IMR-90 (cell line): ENCODE results near the gene CLDN9. TPM values are rescaled to one million over a fixed set of nuclear protein-coding genes. Genes with fewer than 3 reads are reported as not detected.

Source experiments
- ATAC-seq: fragments of 200-7000 bp; cut with Tn5 transposase; 2 replicates; pipeline ENCODE4 v1.9.1; 2020; ENCODE audit warnings: low read depth, mild to moderate bottlenecking, moderate library complexity
- BruUV-seq: library from RNA; stranded (reverse); fragments of 400-500 nt; replicated peaks from 2 replicates; lab custom pipeline; 2021; lab: Mats Ljungman, UMichigan
- CTCF ChIA-PET: fragments of 300-600 bp; formaldehyde crosslinking; extraction: SDS; loops from one replicate; lab custom pipeline; 2021; ENCODE audit warnings: antibody characterized with exemption; lab: Yijun Ruan, JAX
- POLR2A ChIA-PET: fragments of 300-600 bp; sonication (Branson Sonifier 250); formaldehyde crosslinking; loops from one replicate; lab custom pipeline; 2022; ENCODE audit warnings: antibody characterized with exemption; ENCODE audit not compliant: unreplicated experiment; lab: Charles Lee
- DNase-seq: peaks from one replicate; pipeline ENCODE4 v3.0.0; 2013
- H2AFZ ChIP-seq: replicated peaks from 2 replicates; pipeline ENCODE3; 2013; ENCODE audit warnings: low read length, mild to moderate bottlenecking; ENCODE audit not compliant: poor library complexity
- H2AK5ac ChIP-seq: 2 replicates; pipeline ENCODE4 v1.6.1; 2013; ENCODE audit warnings: low read depth, low read length, inconsistent platforms
- H2AK9ac ChIP-seq: replicated peaks from 2 replicates; pipeline ENCODE3; 2013; ENCODE audit warnings: mild to moderate bottlenecking, low read depth, low read length, moderate library complexity; ENCODE audit not compliant: poor library complexity
- H2BK120ac ChIP-seq: 2 replicates; pipeline ENCODE4 v1.6.1; 2013; ENCODE audit warnings: low read depth, low read length, inconsistent platforms
- H2BK15ac ChIP-seq: 3 replicates; pipeline ENCODE4 v1.6.1; 2013; ENCODE audit warnings: low read depth, low read length, inconsistent platforms
- H2BK20ac ChIP-seq: 2 replicates; pipeline ENCODE4 v1.6.1; 2013; ENCODE audit warnings: low read depth, mild to moderate bottlenecking, inconsistent platforms, low read length, moderate library complexity
- H2BK5ac ChIP-seq: 2 replicates; pipeline ENCODE4 v1.6.1; 2013; ENCODE audit warnings: mild to moderate bottlenecking, low read depth, low read length, inconsistent platforms; ENCODE audit not compliant: poor library complexity, severe bottlenecking
- H3K14ac ChIP-seq: replicated peaks from 2 replicates; pipeline ENCODE4 v1.6.1; 2013; ENCODE audit warnings: low read depth, low read length, inconsistent platforms
- H3K18ac ChIP-seq: 2 replicates; pipeline ENCODE4 v1.6.1; 2013; ENCODE audit warnings: low read depth, low read length, control low read depth
- H3K23ac ChIP-seq: 2 replicates; pipeline ENCODE4 v1.6.1; 2013; ENCODE audit warnings: low read depth, low read length, inconsistent platforms
- H3K27ac ChIP-seq: 2 replicates; pipeline ENCODE4 v1.5.1; 2013; ENCODE audit warnings: mild to moderate bottlenecking, control low read depth, low read length; ENCODE audit not compliant: insufficient read depth
- H3K27me3 ChIP-seq: 2 replicates; pipeline ENCODE4 v1.6.1; 2013; ENCODE audit warnings: low read length; ENCODE audit not compliant: control insufficient read depth, insufficient read depth
- H3K36me3 ChIP-seq: 2 replicates; pipeline ENCODE4 v1.6.1; 2013; ENCODE audit warnings: low read length, mixed read lengths; ENCODE audit not compliant: control insufficient read depth, insufficient read depth
- H3K4ac ChIP-seq: 2 replicates; pipeline ENCODE4 v1.6.1; 2013; ENCODE audit warnings: low read depth, low read length, inconsistent platforms
- H3K4me1 ChIP-seq: 2 replicates; pipeline ENCODE4 v1.6.1; 2013; ENCODE audit warnings: low read length, mixed read lengths; ENCODE audit not compliant: control insufficient read depth, insufficient read depth
- H3K4me2 ChIP-seq: 2 replicates; pipeline ENCODE4 v1.6.1; 2013; ENCODE audit warnings: low read depth, mild to moderate bottlenecking, control low read depth, low read length, moderate library complexity
- H3K4me3 ChIP-seq: 2 replicates; pipeline ENCODE4 v1.5.1; 2013; ENCODE audit warnings: low read depth, mild to moderate bottlenecking, control low read depth, low read length, moderate library complexity; ENCODE audit not compliant: insufficient read depth
- H3K56ac ChIP-seq: 2 replicates; pipeline ENCODE4 v1.6.1; 2013; ENCODE audit warnings: low read length, inconsistent platforms; ENCODE audit not compliant: insufficient read depth; ENCODE audit errors: extremely low read depth
- H3K79me1 ChIP-seq, 2 experiments: 2 replicates each; pipeline ENCODE4 v1.6.1; 2013; ENCODE audit warnings: low read length in 2 of 2, inconsistent platforms in 1 of 2, low read depth in 1 of 2
- H3K9ac ChIP-seq: 2 replicates; pipeline ENCODE4 v1.6.1; 2013; ENCODE audit warnings: low read depth, low read length, control low read depth
- H3K9me1 ChIP-seq: 2 replicates; pipeline ENCODE4 v1.6.1; 2013; ENCODE audit warnings: low read length, inconsistent platforms; ENCODE audit not compliant: insufficient read depth
- H3K9me3 ChIP-seq: 2 replicates; pipeline ENCODE4 v1.6.1; 2013; ENCODE audit warnings: low read length; ENCODE audit not compliant: control insufficient read depth, insufficient read depth
- H4K20me1 ChIP-seq: 2 replicates; pipeline ENCODE4 v1.6.1; 2013; ENCODE audit warnings: low read length, inconsistent platforms; ENCODE audit not compliant: insufficient read depth
- H4K5ac ChIP-seq: 2 replicates; pipeline ENCODE4 v1.6.1; 2013; ENCODE audit warnings: mild to moderate bottlenecking, low read depth, low read length, control low read depth
- H4K8ac ChIP-seq, 2 experiments: 2 replicates each; pipeline ENCODE4 v1.6.1; 2013; ENCODE audit warnings: low read depth in 2 of 2, low read length in 2 of 2, control low read depth in 1 of 2, inconsistent platforms in 1 of 2
- H4K91ac ChIP-seq: 2 replicates; pipeline ENCODE4 v1.6.1; 2013; ENCODE audit warnings: low read depth, low read length, inconsistent platforms; ENCODE audit not compliant: insufficient read depth
- BHLHE40 ChIP-seq: fragments of 150-350 bp; IDR thresholded peaks from 2 replicates; pipeline ENCODE4 v1.6.1; 2016; ENCODE audit warnings: mild to moderate bottlenecking, low read depth, low read length
- CEBPB ChIP-seq: IDR thresholded peaks from 2 replicates; pipeline ENCODE4 v1.6.1; 2012; ENCODE audit warnings: low read depth, low read length, improper control_type of control experiment
- WGBS, 2 experiments: methylation state at CpG; one replicate each; pipeline versions ENCODE4 v1.1.5 to v1.1.7; 2013; ENCODE audit warnings: missing lambda C conversion rate in 2 of 2; ENCODE audit not compliant: insufficient read length in 1 of 2; ENCODE audit errors: extremely low coverage in 2 of 2; 5-methylcytosine and 5-hydroxymethylcytosine counted together
- dilution Hi-C: fragments of 300-500 bp; cut with HindIII; formaldehyde crosslinking; loops from one replicate; pipeline ENCODE4 v1.14.3; 2018; ENCODE audit warnings: low sequenced_read_pairs; ENCODE audit not compliant: unreplicated experiment
- in situ Hi-C: fragments of 300-500 bp; cut with MboI; formaldehyde crosslinking; loops from 3 replicates; pipeline ENCODE4 v1.14.3; 2019; ENCODE audit warnings: low sequenced_read_pairs, inconsistent platforms, mixed read lengths
- intact Hi-C: fragments of 100-400 bp; cut with micrococcal nuclease; formaldehyde crosslinking; loops from 2 replicates; pipeline ENCODE4 v1.10.0; 2022
- polyA plus RNA-seq, 3 experiments: library from polyadenylated mRNA; depleted of rRNA; stranded (reverse); fragments of >200 nt; gene quantifications; 2 replicates each; pipeline ENCODE4 v1.2.3, GENCODE V29; 2012; ENCODE audit warnings: low replicate concordance in 1 of 3
- total RNA-seq: library from RNA; depleted of rRNA; stranded (reverse); fragments of >200 nt; gene quantifications from 2 replicates; pipeline ENCODE4 v1.2.3, GENCODE V29; 2012

CLDN9 gene
- total and polyA plus RNA-seq, 2 of the 4 experiments (the other 2 are of a cell fraction): 0.05 TPM; not detected in 1

- H2AK9ac ChIP-seq: no peak overlapping the region
- H3K4me3 ChIP-seq: no peak overlapping the region
- ChIA-PET CTCF (interaction anchor here (1.0 to 1.5 kb wide), 3 partner anchors 11 to 38 kb away, joined by 3 to 4 read pairs (median 4); no protein-coding TSS in a partner anchor), POLR2A (no interaction called here)
- in situ Hi-C loops: no loop called here
- dilution Hi-C loops: no loop called here
- no peak overlapping the region for H2BK20ac ChIP-seq
- peaks cover 64% of the 10 kb centered on the region for H3K27me3 ChIP-seq
- H4K5ac ChIP-seq: no peak overlapping the region
- no peak overlapping the region for H3K18ac ChIP-seq
- H2AK5ac ChIP-seq: no peak overlapping the region
- H2BK5ac ChIP-seq: no peak overlapping the region
- no TSS peak for BruUV-seq
- H3K23ac ChIP-seq: no peak overlapping the region
- no peak overlapping the region for H4K91ac ChIP-seq
- no peak for ATAC-seq
- H3K14ac ChIP-seq: no peak overlapping the region
- H2BK120ac ChIP-seq: no peak overlapping the region
- no CpG with 5 or more reads among the region's 3 CpGs for WGBS, 2 experiments
- no peaks in the 10 kb centered on the region for H3K9me1 ChIP-seq
- no peaks in the 10 kb centered on the region for H3K36me3 ChIP-seq
- H4K20me1 ChIP-seq: no peaks in the 10 kb centered on the region
- no peaks in the 10 kb centered on the region; the same call in 1 of the 2 replicates for H3K4me1 ChIP-seq
- no peak overlapping the region for H2BK15ac ChIP-seq
- H3K9ac ChIP-seq: no peak overlapping the region
- H3K56ac ChIP-seq: no peak overlapping the region
- no peak for DNase-seq
- H3K27ac ChIP-seq: no peak overlapping the region
- H3K79me1 ChIP-seq: no peaks in the 10 kb centered on the region
- TF ChIP-seq CEBPB: 0 out of 2 replicates have a peak, but pooled peaks have one; percentile 22
- TF ChIP-seq BHLHE40: no peak
- H3K9me3 ChIP-seq: no peaks in the 10 kb centered on the region; the same call in 1 of the 2 replicates
- H4K8ac ChIP-seq: no peak overlapping the region
- H3K4ac ChIP-seq: no peak overlapping the region
- H2AFZ ChIP-seq: no peak overlapping the region
- intact Hi-C loops: no loop called here
- H3K4me2 ChIP-seq: no peak overlapping the region
Measured at GRCh38 chr16:3042376-3042775, 29.7 kb downstream of the CLDN9 start.
